Stimulated activated CD8-positive, alpha-beta memory T cell treated with anti-CD3 and anti-CD28 coated beads, Interleukin-12 subunit alpha, Interleukin-12 subunit beta, amount 100 ng/mL, for 24 hours (primary cell): ENCODE results near the gene STOML1.
A peak's percentile ranks its signal among the peaks of the same experiment; 100 is the strongest.
"Not testable (repeated sequence)": the region's sequence is repeated elsewhere in the genome, so short reads cannot be mapped to it uniquely, and the experiment has no call there.

Source experiments
- DNase-seq: peaks from one replicate; pipeline ENCODE4 v3.0.0-alpha.2; 2020; ENCODE audit errors: extremely low read depth

The STOML1 gene

DNA sequence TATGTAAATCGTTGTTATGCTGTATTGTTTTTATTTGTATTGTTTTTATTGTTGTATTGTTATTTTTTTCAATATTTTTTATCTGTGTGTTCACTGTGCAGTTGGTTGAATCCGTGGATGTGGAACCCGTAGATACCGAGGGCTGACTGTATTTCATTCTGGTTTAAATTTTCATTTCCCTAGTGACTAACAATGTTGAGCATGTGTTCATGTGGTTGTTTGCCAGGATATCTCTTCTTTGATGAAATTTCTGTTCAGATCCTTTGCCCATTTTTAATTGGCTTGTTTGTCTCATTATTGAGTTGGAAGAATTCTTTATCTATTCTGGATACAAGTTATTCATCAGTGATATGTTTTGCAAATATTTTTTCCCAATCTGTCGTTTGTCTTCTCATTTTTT lies 29.7 kb downstream of the STOML1 start:
- no peak for DNase-seq

DNA sequence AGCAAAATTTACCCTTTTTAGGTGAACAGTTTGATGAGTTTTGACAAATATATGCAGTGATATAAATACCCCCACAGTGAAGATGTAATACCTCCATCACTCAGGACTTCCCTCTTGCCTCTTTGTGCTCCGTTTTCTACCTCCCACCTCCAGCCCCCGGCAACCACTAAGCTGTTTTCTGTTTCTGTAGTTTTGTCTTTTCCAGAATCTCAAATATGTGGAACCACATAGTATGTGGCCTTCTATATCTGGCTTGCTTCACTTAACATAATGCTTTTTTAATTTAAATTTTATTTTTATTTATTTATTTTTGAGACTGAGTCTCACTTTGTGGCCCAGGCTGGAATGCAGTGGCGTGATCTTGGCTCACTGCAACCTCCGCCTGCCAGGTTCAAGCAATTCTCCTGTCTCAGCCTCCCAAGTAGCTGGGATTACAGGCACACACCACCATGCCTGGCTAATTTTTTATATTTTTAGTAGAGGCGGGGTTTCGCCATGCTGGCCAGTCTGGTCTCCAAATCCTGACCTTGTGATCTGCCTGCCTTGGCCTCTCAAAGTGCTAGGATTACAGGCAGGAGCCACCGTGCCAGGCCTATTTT lies 31.5 kb downstream of the STOML1 start:
- DNase-seq: not testable (repeated sequence)

DNA sequence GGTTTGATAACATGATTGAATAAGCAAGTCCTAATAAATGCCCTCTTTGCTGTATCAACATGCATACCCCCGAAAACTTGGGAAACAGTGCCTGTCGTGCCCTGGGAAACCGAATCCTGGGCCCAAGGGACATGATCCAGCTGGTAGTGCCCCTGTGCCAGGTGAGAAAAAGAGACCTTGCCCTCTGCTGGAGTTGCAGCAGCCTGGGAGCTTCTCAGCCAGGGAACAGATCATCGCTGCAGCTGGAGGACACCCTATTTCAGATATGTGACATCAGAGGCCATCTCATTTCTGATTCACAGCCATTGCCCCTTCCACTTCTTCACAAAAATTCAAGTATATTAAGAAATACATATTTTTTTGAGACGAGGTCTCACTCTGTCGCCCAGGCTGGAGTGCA lies 32.3 kb downstream of the STOML1 start:
- DNase-seq: no peak

DNA sequence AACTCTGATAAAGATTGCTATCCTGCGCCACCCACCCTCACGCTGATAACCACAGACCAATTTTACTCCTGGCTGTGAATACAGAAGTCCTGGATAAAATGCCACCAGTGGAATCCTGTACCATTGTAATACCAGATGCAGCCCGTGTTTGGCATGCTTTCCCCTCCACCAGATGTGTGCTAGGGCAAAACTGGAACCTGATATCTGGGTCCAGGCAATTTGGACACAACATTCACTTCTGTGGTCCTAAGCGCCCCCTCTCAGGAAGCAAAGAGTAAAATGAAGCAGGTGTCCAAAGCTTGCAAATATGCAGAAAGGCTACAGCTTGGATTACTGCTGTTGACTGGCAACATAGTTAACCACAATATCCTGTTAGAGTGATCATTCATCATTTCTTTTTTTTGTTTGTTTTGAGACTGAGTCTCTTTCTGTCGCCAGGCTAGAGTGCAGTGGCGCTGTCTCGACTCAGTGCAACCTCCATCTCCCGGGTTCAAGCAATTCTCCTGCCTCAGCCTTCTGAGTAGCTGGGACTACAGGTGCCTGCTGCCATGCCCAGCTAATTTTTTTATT lies 33.0 kb downstream of the STOML1 start:
- DNase-seq: no peak

DNA sequence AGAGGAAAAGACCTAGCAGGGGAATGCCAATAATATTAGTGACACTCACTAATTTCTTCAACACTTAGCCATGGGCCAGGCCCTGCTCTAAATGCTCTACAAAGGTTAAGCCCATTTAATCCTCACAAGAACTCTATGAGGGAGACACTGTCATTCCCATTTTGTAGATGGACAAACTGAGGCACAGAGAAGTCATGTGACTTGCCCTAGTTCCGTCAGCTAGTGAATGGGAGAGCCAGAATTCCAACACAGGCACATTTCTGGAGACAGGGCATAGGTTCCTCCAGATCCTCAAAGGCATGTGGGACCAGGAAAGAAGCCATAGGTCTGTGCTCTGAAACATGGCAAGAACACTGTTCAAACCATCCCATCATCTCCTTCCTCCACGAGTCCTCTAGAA lies 34.3 kb downstream of the STOML1 start:
- no peak for DNase-seq

DNA sequence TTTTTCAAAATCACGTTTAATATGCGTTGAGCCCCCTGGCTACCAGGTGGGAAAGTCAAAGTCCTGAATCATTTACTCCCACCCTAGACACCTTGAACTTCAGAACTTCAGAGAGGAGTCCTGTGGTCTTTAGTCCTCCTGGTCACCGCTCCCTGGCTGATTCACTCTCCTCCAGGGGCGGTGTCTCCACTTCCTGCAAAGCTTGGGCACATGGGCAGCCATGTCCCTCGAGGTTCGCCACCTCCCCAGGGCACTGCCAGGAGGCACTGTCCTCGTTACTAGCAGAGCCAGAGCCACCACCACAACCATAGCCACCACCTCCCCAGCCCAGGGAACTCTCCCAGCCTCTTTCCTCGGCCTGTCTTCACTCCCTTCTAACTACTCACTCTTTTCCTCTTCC lies 34.8 kb downstream of the STOML1 start:
- DNase-seq: no peak

DNA sequence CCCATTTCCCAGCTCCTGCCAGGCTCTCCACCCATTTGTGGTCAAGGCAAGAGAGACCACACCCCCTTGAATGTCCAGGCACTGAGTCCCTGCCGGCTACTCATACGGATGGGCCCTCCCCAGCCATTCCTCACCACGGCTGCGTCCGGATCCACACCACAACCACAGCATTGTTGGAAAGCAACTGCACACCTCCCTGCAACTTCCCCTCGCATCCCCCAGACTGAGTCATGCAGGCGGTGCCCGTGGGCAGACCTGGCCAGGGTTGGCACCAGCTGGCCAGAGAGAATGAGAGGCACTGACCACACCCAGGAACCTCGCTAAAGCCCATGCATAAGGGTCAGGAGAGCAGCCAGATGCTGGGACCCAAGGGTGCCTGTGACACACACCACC lies 35.4 kb downstream of the STOML1 start:
- no peak for DNase-seq

DNA sequence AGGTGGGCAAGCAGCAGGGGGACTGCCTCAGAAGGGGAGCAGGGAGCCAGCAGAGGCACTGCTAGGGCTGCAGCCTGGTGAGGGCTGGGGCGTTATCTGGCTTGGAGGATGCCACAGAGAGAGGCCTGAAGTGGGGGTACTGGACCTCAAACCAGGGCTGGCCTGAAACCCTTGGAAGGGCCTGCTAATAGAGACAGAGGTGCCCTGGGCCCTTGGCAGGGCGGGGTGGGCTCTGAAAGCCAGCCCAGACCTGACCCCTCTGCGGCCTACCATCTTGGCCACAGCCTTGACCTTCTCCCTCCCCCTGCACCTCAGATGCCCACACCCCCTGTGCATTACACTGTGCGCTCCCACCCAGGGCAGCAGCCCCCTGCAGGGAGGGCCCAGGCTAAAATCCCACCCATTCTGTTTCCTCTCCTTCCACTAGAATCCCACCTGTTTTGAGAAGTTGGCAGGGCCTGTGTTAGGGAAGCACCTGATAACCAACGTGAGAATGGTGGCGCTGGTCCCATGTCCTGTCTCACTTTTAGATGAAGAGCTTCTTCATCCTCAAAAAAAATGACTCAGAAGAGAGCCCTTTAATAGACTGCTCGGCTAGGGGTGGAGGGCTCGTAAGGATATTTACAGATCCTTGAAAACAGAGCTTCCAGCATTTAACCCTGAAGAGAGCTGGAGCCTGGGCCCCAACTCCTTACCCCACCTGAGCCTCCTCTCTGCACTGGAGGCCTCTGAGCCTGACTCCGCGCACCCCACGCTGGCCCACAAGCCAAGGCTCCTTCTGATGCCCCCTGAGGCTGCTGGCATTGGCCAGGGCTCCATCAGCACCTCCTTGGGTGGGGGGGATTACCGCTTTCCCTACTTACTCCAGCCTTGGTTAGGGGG lies 36.0 kb downstream of the STOML1 start:
- DNase-seq: no peak

DNA sequence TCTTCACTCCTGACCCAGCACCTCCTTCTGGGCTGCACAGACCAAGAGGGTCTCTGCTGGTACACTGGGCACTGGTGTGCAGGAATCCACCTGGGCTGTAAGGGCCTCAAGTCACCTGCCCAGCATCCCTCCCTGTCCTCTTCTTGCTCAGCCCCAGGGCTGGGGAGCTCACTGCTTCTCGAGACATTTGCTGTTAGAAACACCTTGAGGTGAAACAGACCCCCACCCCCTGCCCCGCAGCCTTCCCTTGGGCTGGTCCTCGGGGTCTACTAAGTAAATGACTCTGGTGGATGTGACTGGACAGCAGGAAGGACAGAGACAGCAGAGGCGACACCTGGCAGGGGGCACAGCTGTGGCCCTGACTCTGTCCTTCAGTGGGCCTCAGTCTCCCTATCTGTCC lies 36.8 kb downstream of the STOML1 start:
- no peak for DNase-seq

DNA sequence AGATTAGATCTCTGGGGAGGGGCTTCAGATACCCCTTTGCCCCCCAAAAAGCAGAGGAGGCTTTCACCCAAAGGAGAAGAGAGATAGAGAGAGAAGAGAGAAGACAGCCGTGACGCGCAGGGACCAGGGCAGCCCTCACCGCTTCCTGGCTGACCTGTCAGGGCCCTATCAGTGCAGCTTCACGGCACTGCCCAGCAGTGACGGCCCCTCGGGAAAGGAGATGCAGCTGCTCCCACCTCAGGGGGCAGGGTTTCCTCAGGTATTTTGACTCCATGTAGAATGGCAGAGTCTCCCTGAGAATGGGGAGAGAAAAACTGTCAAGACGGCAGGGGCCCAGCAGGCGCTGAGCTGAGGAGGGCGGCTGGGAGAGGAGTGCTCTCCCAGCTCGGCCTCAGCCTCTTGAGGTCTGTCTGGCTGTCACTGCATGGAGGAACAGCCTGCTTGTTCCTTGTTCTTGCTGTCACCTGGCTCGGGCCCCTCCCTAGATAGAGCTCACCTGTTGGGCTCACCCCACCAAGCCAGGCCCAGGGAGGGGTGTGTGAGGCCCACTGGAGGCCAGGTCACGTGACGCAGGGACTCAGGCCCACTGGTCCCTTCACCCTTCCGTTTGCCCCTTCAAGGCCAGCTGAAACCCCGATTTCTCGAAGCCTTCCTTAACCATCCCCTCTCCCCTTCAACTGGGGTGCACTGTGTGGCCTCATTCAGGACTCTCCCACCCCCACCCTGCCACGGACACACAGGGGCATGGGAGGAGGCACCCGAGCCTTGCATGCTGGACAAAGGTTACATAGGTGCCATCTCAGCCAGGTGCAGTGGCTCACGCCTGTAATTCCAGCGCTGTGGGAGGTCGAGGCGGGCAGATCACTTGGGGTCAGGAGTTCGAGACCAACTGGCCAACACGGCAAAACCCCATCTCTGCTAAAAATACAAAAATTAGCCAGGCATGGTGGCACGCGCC lies 37.6 kb downstream of the STOML1 start:
- no peak for DNase-seq

DNA sequence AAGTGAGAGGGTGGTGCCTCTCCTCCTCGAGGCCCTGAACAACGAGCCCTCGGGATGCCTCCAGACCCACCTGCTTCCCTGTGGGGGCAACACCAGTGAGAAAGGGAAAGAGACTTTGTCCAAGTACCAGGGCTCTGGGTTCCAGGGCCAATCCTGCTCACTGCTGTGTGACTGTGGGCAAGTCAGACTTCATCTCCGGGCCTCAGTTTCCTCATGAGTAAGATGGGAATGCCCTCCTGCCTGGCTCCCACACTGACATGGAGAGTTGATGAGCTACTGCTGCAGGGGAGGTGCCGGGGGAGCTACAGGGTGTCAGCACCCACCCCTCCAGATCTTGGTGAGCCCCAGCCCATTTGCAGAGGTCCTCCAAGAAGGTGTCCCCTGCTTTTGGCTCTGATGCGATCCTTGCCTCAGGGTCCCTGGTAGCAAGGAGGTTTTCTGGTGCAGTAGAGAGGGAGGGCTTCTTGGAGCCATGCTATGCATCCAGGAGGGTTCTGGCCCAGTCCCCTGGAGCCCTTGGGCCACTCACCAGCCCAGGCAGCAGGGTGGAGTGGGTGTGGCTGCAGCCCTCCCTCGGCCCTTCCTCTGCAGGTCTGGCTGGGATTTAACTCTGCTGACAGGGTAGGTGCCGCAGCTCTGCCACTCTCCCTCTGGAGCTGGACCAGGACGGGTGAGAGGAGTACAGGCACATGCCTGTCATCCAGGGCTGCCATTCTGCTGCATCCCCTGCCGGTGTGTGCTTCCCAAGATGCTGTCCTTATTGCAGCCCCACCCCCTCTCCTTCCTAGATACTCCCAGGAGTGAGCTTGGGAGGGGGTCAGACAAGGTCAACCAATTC lies 39.0 kb downstream of the STOML1 start:
- no peak for DNase-seq

DNA sequence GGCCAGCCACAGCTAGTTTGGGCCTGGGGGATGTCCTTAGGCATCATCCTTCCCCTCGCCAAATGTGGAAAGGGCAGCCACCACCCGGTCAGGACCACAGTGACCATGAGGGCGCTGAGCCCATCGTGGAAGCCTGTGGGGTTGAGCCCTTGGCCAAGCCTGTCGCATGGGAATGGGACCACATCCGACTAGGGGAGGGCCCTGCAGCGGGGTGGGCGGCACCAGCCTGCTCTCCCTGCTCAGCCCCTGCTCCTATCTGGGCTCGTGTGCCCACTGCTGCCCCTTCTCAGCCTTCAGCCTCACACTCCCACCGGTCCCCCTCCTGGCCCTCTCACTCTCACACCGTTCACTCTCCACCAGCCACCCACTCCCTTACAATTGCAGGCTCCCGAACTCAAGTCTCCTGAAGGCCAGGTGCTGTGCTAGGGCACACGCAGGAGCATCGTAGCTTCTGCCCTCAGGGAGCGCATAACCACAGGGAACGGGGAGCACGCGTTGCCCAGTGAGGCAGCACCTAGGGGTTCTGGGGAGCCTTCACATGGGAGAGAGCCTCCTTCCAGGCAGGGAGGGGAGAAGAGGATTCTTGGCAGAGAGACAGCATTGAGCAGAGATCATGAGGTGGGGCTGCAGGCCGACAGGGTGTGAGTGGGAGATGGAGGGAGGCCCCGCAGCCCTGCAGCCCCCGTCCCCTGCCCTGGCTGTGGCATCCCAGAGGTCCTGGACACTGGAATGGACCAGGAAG lies 39.8 kb downstream of the STOML1 start:
- DNase-seq: no peak

DNA sequence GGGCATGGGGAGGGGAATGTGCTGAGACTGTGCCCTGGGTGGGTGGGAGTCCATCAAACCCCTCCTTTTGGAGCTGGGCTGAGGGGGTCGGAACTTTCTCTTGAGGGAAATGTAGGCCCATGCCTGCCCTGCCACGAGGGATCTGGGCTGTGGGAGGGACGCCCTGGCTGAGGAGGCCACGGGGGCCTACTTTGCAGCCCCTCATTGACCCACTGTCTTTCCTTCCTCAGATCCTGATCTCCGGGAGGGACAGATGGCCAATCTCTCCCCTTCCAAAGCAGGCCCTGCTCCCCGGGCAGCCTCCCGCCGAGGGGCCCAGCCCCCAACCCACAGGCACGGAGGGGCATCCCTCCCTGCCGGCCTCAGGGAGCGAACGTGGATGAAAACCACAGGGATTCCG lies 40.5 kb downstream of the STOML1 start:
- DNase-seq: no peak

DNA sequence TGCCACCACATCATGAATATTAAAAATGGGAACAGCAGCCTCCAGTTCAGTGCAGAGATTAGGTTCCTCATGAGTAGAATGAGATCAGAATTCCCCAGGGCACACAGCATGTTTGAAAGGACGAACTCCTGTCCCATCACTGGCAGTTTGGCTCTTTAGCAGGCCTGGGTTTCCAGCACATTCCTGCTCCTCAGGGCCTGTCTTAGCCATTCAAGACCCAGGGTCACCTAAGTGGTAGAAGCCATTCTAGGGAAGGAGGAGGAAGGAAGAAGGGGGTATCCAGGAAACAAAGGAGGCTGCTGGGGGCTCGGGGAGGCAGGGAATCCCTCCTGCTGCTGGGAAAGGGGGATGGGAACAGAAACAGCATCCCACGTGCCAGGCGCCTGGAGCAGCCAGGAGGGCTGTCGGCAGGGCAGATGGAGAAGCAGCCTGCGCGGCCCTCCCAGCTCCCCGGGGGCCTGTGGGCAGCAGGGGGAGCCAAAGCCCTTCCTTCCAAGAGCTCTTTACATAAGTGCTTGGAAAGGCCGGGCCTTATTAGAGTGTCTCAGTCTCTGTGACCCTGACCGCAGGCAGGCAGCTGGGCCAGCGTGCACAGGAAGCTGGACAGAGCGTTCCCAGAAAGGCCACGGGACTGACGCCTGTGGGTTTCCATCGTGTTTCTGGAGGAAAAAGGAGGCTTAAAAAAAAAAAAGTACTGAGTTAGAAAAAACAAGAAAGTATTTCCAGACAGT lies 41.1 kb downstream of the STOML1 start:
- DNase-seq: peak; percentile 33

DNA sequence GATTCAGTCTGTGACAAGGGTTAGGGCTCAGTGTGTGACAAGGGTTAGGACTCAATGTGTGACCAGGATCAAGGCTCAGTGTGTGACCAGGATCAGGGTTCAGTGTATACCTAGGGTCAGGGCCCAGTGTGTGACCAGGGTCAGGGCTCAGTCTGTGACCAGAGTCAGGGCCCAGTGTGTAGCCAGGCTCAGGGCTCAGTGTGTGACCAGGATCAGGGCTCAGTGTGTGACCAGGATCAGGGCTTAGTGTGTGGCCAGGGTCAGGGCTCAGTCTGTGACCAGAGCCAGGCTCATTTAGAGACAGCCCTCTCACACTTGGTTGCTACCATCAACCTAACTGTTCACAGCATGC lies 41.6 kb downstream of the STOML1 start:
- DNase-seq: no peak

DNA sequence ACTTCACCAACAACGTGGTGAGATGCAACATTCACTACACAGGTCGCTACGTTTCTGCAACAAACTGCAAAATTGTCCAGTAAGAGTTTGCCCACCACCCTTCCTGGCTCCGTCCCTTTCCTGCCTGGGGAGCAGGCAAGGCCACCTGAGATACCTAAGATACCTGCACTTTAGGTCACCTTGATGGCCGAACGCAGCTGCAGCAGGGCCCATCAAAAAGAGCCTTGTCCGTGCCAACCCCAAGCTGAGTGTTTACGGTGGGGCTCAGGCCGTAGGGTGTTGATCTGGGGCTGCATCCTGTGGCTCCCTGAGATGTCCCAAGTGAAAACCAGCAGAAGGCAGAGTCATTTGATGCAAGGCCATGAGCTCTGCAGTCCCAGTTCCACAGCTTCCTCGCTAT lies 42.6 kb downstream of the STOML1 start:
- DNase-seq: no peak

DNA sequence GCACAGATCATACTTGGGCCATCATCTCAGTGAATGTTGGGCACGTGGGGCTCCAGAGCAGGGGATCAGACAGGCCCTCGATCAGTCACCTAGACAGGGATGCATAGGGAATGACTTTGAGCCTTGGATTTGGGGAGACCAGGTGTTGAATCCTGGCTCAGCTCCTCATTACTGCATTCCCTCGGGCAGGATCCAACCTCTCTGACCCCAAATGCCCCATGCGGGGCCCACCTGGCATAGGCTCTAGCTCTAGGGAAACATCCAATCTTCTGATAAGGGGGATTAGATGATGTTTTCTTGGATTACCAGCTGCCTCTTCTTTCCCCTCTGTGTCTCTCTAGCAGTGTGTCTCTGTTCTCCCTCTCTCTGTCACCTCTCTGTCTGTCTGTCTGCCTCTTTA lies 43.1 kb downstream of the STOML1 start:
- no peak for DNase-seq

DNA sequence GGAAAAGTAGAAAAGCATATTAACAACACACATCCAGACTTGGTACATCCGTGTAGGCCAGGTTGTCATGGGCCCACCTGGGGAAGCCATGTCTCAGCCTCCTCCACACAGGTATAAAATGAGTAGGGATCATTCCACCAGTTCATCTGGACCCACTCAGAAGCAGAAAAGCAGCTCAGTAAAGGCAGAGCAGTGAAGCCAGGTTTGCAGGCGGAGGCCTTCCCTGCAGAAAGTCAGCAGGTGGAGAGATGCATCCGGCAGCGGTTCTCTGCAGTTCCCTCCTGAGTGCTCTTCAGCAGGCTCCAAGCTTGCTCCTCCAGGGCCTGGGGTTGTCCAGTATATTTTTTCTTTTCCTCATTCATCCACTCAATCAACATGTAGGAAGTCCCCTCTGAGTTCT lies 43.7 kb downstream of the STOML1 start:
- DNase-seq: no peak

DNA sequence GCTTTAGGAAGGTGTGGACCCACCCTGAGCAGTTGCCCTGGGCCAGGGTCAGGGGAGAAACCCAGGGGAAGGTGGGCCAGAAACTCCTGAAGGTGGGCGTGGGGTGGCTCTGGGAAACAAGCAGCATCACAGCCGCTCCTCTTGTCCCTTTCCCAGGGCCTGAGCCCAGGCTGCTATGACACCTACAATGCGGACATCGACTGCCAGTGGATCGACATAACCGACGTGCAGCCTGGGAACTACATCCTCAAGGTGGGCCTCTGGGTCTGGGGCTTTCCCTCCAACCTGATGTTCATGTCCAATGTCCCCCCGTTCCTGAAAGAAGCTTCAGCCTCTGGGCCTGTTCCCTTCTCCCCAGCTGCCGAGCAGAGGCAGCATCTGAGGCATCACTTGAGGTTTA lies 44.4 kb downstream of the STOML1 start:
- no peak for DNase-seq
